K562 (cell line): ENCODE data around the gene FBXO48. TPM values are rescaled to one million over a fixed set of nuclear protein-coding genes. Genes with fewer than 3 reads are reported as not detected.

ENCODE experiments used
- ATAC-seq: fragments of 200-7000 bp; cut with Tn5 transposase; 3 replicates; pipeline ENCODE4 v1.9.1; 2020; ENCODE audit warnings: moderate library complexity
- BruUV-seq: library from RNA; stranded (reverse); fragments of 400-500 nt; replicated peaks from 2 replicates; lab custom pipeline; 2021; lab: Mats Ljungman, UMichigan
- CTCF ChIA-PET: fragments of 300-600 bp; formaldehyde crosslinking; extraction: SDS; loops from one replicate; lab custom pipeline; 2021; ENCODE audit warnings: low intra/inter-chr PET ratio; lab: Yijun Ruan, JAX
- POLR2A ChIA-PET: fragments of 300-600, 350-650 bp; sonication (Branson Sonifier 250); formaldehyde crosslinking; extraction: SDS; loops from one replicate; lab custom pipeline; 2021; ENCODE audit warnings: antibody characterized with exemption, inconsistent platforms; lab: Yijun Ruan, JAX
- DNase-seq, 4 experiments: peaks; one replicate each; pipeline versions ENCODE4 v3.0.0 to v3.0.0-alpha.2; 2011 to 2018; ENCODE audit warnings: low spot score in 3 of 4, mixed read lengths in 3 of 4; ENCODE audit errors: extremely low read depth in 1 of 4
- FAIRE-seq: peaks from 2 replicates; lab custom pipeline; 2011; peaks lifted over from hg19 to GRCh38; lab: Jason Lieb, UNC
- H2AFZ ChIP-seq: 2 replicates; pipeline ENCODE4 v1.6.0; 2011; ENCODE audit warnings: low read depth, low read length, control low read depth, inconsistent platforms
- H3K27ac ChIP-seq: fragments of 200-600 bp; 3 replicates; pipeline ENCODE4 v1.8.0; 2011; ENCODE audit warnings: low read depth, mild to moderate bottlenecking, control low read depth, inconsistent platforms, low read length, moderate library complexity, mixed read lengths; ENCODE audit errors: extremely low read depth
- H3K27me3 ChIP-seq, 2 experiments: fragments of 300-600 bp in 1 of 2; 2 replicates in 1 of 2; 3 replicates in 1 of 2; pipeline versions ENCODE4 v1.6.0 to v1.8.0; 2011; ENCODE audit warnings: inconsistent platforms in 2 of 2, low read length in 2 of 2, mild to moderate bottlenecking in 1 of 2, mixed read lengths in 1 of 2, moderate library complexity in 1 of 2; ENCODE audit not compliant: control insufficient read depth in 2 of 2, insufficient read depth in 2 of 2
- H3K36me3 ChIP-seq: fragments of 300-600 bp; 3 replicates; pipeline ENCODE4 v1.8.0; 2011; ENCODE audit warnings: mild to moderate bottlenecking, low read length, inconsistent platforms; ENCODE audit not compliant: control insufficient read depth, insufficient read depth
- H3K4me1 ChIP-seq, 2 experiments: fragments of 200-600 bp in 1 of 2; replicated peaks in 1 of 2; 2 replicates in 1 of 2; 3 replicates in 1 of 2; pipeline versions ENCODE4 v1.5.1 to v1.8.0; 2011; ENCODE audit warnings: inconsistent platforms in 2 of 2, low read length in 2 of 2, mild to moderate bottlenecking in 1 of 2, mixed read lengths in 1 of 2, moderate library complexity in 1 of 2; ENCODE audit not compliant: control insufficient read depth in 2 of 2, insufficient read depth in 2 of 2
- H3K4me2 ChIP-seq: 2 replicates; pipeline ENCODE4 v1.6.1; 2011; ENCODE audit warnings: low read length, control low read depth, inconsistent platforms, mixed read lengths; ENCODE audit not compliant: insufficient read depth
- H3K4me3 ChIP-seq: fragments of 200-600 bp; sonication (generic), shearing (Covaris generic); 2 replicates; pipeline ENCODE4 v1.5.1; 2016; ENCODE audit warnings: control low read depth, inconsistent platforms
- H3K79me2 ChIP-seq: fragments of 200-600 bp; 3 replicates; pipeline ENCODE4 v1.8.0; 2011; ENCODE audit warnings: low read length, inconsistent platforms; ENCODE audit not compliant: control insufficient read depth, insufficient read depth
- H3K9ac ChIP-seq, 2 experiments: 2 replicates each; pipeline versions ENCODE4 v1.6.0 to v1.6.1; 2011; ENCODE audit warnings: low read depth in 2 of 2, low read length in 2 of 2, control low read depth in 1 of 2, inconsistent platforms in 1 of 2, mild to moderate bottlenecking in 1 of 2, mixed read lengths in 1 of 2; ENCODE audit not compliant: insufficient read depth in 1 of 2
- H3K9me1 ChIP-seq: one replicate; pipeline ENCODE4 v1.6.0; 2011; ENCODE audit warnings: inconsistent platforms, mild to moderate bottlenecking, low read length, moderate library complexity; ENCODE audit not compliant: control insufficient read depth, insufficient read depth
- H3K9me3 ChIP-seq: replicated peaks from 2 replicates; pipeline ENCODE4 v1.5.1; 2011; ENCODE audit warnings: low read depth, low read length, inconsistent platforms; ENCODE audit not compliant: control insufficient read depth, insufficient read depth
- H4K20me1 ChIP-seq: replicated peaks from 2 replicates; pipeline ENCODE4 v1.6.1; 2011; ENCODE audit warnings: low read length, inconsistent platforms, mixed read lengths; ENCODE audit not compliant: control insufficient read depth, insufficient read depth
- FOSL1 ChIP-seq: fragments of 200-800 bp; sonication (Bioruptor generic); conservative IDR thresholded peaks from 2 replicates; pipeline ENCODE4 v1.6.1; 2016; ENCODE audit warnings: missing genetic modification characterization, missing compliant biosample characterization
- LARP7 ChIP-seq: fragments of 450-650 bp; IDR thresholded peaks from 2 replicates; pipeline ENCODE4 v1.6.1; 2016
- MAFG ChIP-seq: fragments of 450-650 bp; conservative IDR thresholded peaks from 2 replicates; pipeline ENCODE4 v1.6.1; 2016; ENCODE audit warnings: missing genetic modification characterization, missing compliant biosample characterization
- MIER1 ChIP-seq: fragments of 450-650 bp; IDR thresholded peaks from 2 replicates; pipeline ENCODE4 v1.6.1; 2016; ENCODE audit warnings: antibody characterized with exemption, mild to moderate bottlenecking, low read depth
- NFYB ChIP-seq: IDR thresholded peaks from 2 replicates; pipeline ENCODE4 v1.6.1; 2011; ENCODE audit warnings: mild to moderate bottlenecking, moderate library complexity; ENCODE audit not compliant: insufficient read length; ENCODE audit errors: extremely low read depth
- RAD21 ChIP-seq, 2 experiments: fragments of 250-450 bp in 1 of 2; fragments of 450-650 bp in 1 of 2; sonication (Bioruptor Pico) in 1 of 2; formaldehyde crosslinking in 1 of 2; IDR thresholded peaks in 1 of 2; conservative IDR thresholded peaks in 1 of 2; 2 replicates each; pipeline versions ENCODE4 v1.4.0 to v1.8.0; 2020 to 2022; ENCODE audit warnings: mild to moderate bottlenecking in 2 of 2, moderate library complexity in 1 of 2
- ZZZ3 ChIP-seq: fragments of 450-650 bp; IDR thresholded peaks from 2 replicates; pipeline ENCODE4 v1.6.1; 2016; ENCODE audit warnings: antibody characterized with exemption, mild to moderate bottlenecking, moderate library complexity
- WGBS: fragments of 100-300 bp; shearing (Covaris generic); methylation state at CpG from one replicate; pipeline ENCODE4 v1.1.6; 2016; ENCODE audit warnings: low coverage, mixed read lengths; ENCODE audit not compliant: insufficient coverage; ENCODE audit errors: missing lambda C conversion rate; 5-methylcytosine and 5-hydroxymethylcytosine counted together
- in situ Hi-C: fragments of 300-500 bp; cut with MboI; formaldehyde crosslinking; loops from 4 replicates; pipeline ENCODE4 v1.15.0; 2018; ENCODE audit warnings: inconsistent platforms, mixed read lengths
- intact Hi-C: fragments of 100-400 bp; cut with micrococcal nuclease; formaldehyde crosslinking; loops from 2 replicates; pipeline ENCODE4 v1.14.2; 2022
- polyA plus RNA-seq, 8 experiments: library from polyadenylated mRNA; depleted of rRNA in 4 of 8; stranded (reverse) in 5 of 8; unstranded in 3 of 8; fragments of >200 nt; fragmentation: Nextera tagmentation in 2 of 8; fragmentation: Illumina TruSeq in 1 of 8; extraction: Ambion mirVana in 2 of 8; extraction: Trizol in 1 of 8; gene quantifications; 2 replicates each; pipeline versions ENCODE4 v1.2.1 to v1.2.3, GENCODE V29; 2011 to 2014; ENCODE audit warnings: inconsistent platforms in 1 of 8, missing spikeins in 1 of 8
- total RNA-seq, 7 experiments: library from RNA; depleted of rRNA in 6 of 7; stranded (reverse); fragments of >200 nt in 6 of 7; fragmentation: Illumina TruSeq in 2 of 7; extraction: Trizol in 2 of 7; gene quantifications; 2 replicates each; pipeline versions ENCODE4 v1.2.1 to v1.2.3, GENCODE V29; 2011 to 2021; ENCODE audit warnings: low replicate concordance in 1 of 7
- TF ChIP-seq, protein P1 (sequence below): sonication (generic); formaldehyde crosslinking; IDR thresholded peaks from 2 replicates; pipeline ENCODE4 v1.8.1; 2023; ENCODE audit warnings: missing genetic modification reagents, mild to moderate bottlenecking, borderline replicate concordance
- TF ChIP-seq, protein P2 (sequence below): fragments of 450-650 bp; formaldehyde crosslinking; IDR thresholded peaks from 2 replicates; pipeline ENCODE4 v1.4.0; 2020; ENCODE audit warnings: mild to moderate bottlenecking, moderate library complexity

The FBXO48 gene
- total and polyA plus RNA-seq, 9 of the 15 experiments (the other 6 are each of a cell fraction or from before 2014, with no cell fraction given) = 0.36 to 1.8 (median 0.73) TPM

DNA sequence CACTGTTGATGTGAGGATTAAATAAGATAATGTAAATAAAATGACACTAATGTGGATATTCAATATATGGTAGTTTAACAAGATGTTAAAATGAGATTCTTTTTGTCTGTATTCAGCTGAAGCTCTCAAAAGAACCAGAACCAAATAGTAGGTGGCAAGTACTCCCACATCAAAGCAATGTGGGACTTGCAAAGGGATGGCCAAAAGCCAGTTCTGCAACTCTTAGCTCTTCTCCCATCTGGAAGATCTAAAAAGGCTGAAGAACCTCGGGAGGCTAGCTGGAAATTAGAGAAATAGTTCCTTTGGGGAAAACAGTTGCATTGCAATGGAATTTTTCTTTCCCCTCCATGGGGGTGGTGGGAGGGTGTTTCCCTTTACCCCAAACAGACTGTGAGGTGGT is 48.7 kb downstream of the FBXO48 start:
- ChIA-PET POLR2A (no interaction called here), CTCF (no interaction called here)
- intact Hi-C loops = no loop called here
- in situ Hi-C loops = no loop called here
- Histone ChIP-seq H4K20me1 (no peaks in the 10 kb centered on the region), H3K36me3 (no peaks in the 10 kb centered on the region), H3K4me1 (peaks cover 3 to 21% of the 10 kb centered on the region in 2 experiments; a peak in 4 of 5 replicates), H3K9me3 (no peaks in the 10 kb centered on the region), H3K9ac (no peak overlapping the region), H3K4me3 (no peak overlapping the region), H2AFZ (no peak overlapping the region), H3K27ac (no peak overlapping the region), H3K4me2 (no peak overlapping the region), H3K79me2 (no peaks in the 10 kb centered on the region), H3K9me1 (no peaks in the 10 kb centered on the region), H3K27me3 (no peaks in the 10 kb centered on the region)
- no peak for DNase-seq
- TF ChIP-seq, protein P1, sequence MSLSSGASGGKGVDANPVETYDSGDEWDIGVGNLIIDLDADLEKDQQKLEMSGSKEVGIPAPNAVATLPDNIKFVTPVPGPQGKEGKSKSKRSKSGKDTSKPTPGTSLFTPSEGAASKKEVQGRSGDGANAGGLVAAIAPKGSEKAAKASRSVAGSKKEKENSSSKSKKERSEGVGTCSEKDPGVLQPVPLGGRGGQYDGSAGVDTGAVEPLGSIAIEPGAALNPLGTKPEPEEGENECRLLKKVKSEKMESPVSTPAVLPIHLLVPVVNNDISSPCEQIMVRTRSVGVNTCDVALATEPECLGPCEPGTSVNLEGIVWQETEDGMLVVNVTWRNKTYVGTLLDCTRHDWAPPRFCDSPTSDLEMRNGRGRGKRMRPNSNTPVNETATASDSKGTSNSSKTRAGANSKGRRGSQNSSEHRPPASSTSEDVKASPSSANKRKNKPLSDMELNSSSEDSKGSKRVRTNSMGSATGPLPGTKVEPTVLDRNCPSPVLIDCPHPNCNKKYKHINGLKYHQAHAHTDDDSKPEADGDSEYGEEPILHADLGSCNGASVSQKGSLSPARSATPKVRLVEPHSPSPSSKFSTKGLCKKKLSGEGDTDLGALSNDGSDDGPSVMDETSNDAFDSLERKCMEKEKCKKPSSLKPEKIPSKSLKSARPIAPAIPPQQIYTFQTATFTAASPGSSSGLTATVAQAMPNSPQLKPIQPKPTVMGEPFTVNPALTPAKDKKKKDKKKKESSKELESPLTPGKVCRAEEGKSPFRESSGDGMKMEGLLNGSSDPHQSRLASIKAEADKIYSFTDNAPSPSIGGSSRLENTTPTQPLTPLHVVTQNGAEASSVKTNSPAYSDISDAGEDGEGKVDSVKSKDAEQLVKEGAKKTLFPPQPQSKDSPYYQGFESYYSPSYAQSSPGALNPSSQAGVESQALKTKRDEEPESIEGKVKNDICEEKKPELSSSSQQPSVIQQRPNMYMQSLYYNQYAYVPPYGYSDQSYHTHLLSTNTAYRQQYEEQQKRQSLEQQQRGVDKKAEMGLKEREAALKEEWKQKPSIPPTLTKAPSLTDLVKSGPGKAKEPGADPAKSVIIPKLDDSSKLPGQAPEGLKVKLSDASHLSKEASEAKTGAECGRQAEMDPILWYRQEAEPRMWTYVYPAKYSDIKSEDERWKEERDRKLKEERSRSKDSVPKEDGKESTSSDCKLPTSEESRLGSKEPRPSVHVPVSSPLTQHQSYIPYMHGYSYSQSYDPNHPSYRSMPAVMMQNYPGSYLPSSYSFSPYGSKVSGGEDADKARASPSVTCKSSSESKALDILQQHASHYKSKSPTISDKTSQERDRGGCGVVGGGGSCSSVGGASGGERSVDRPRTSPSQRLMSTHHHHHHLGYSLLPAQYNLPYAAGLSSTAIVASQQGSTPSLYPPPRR (CRISPR knock-in tag) = no peak
- TF ChIP-seq MAFG (tag) (no peak), RAD21 (CRISPR knock-in tag; conservative IDR thresholded peaks at IDR 0.05 in 1 of 2, IDR thresholded peaks at IDR 0.05 in 1 of 2) (no peak), ZZZ3 (no peak), NFYB (no peak), LARP7 (no peak), MIER1 (no peak), FOSL1 (tag) (no peak)
- TF ChIP-seq, protein P2, sequence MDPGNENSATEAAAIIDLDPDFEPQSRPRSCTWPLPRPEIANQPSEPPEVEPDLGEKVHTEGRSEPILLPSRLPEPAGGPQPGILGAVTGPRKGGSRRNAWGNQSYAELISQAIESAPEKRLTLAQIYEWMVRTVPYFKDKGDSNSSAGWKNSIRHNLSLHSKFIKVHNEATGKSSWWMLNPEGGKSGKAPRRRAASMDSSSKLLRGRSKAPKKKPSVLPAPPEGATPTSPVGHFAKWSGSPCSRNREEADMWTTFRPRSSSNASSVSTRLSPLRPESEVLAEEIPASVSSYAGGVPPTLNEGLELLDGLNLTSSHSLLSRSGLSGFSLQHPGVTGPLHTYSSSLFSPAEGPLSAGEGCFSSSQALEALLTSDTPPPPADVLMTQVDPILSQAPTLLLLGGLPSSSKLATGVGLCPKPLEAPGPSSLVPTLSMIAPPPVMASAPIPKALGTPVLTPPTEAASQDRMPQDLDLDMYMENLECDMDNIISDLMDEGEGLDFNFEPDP (CRISPR knock-in tag) = no peak
- 19% methylated on average over 1 of the region's 1 CpG for WGBS
- no TSS peak for BruUV-seq
- no peak for ATAC-seq
- no peak for FAIRE-seq
